ENCODE results near the gene OGDH.
"Not testable (repeated sequence)": the region's sequence is repeated elsewhere in the genome, so short reads cannot be mapped to it uniquely, and the experiment has no call there.

Gene OGDH

GRCh38 chr7:44673771-44674170 lies 67.3 kb downstream of the OGDH start:
- DNase-seq, result no peak

- no peak for DNase-seq
Observed at GRCh38 chr7:44674381-44674780, 68.0 kb downstream of the OGDH start.

GRCh38 chr7:44676776-44677175 lies 70.3 kb downstream of the OGDH start:
- no peak for DNase-seq

GRCh38 chr7:44678101-44678470 lies 71.7 kb downstream of the OGDH start:
- no peak for DNase-seq

GRCh38 chr7:44678471-44679179 lies 72.2 kb downstream of the OGDH start:
- no peak for DNase-seq

GRCh38 chr7:44681645-44682044 lies 75.2 kb downstream of the OGDH start:
- no peak for DNase-seq

- no peak for DNase-seq
Observed at GRCh38 chr7:44685723-44686122, 79.3 kb downstream of the OGDH start.

GRCh38 chr7:44689427-44689826 lies 83.0 kb downstream of the OGDH start:
- no peak for DNase-seq

GRCh38 chr7:44693641-44694313 lies 87.3 kb downstream of the OGDH start:
- DNase-seq, result no peak

GRCh38 chr7:44694326-44694725 lies 87.9 kb downstream of the OGDH start:
- no peak for DNase-seq

- no peak for DNase-seq
Observed at GRCh38 chr7:44694766-44695165, 88.3 kb downstream of the OGDH start.

GRCh38 chr7:44695756-44696155 lies 89.3 kb downstream of the OGDH start:
- DNase-seq, result no peak

- no peak for DNase-seq
Observed at GRCh38 chr7:44696728-44697127, 90.3 kb downstream of the OGDH start.

- no peak for DNase-seq
Observed at GRCh38 chr7:44697136-44698045, 91.0 kb downstream of the OGDH start.

GRCh38 chr7:44698046-44698580 lies 91.7 kb downstream of the OGDH start:
- DNase-seq, result no peak

- DNase-seq, result not testable (repeated sequence)
Observed at GRCh38 chr7:44699598-44699997, 93.2 kb downstream of the OGDH start.

- no peak for DNase-seq
Observed at GRCh38 chr7:44700322-44700721, 93.9 kb downstream of the OGDH start.

GRCh38 chr7:44703391-44703790 lies 97.0 kb downstream of the OGDH start:
- DNase-seq, result not testable (repeated sequence)

- no peak for DNase-seq
Observed at GRCh38 chr7:44703921-44704320, 97.5 kb downstream of the OGDH start.

GRCh38 chr7:44705434-44705833 lies 99.0 kb downstream of the OGDH start:
- DNase-seq, result no peak

- no peak for DNase-seq
Observed at GRCh38 chr7:44706788-44707557, 100.5 kb downstream of the OGDH start.

- no peak for DNase-seq
Observed at GRCh38 chr7:44707558-44708230, 101.3 kb downstream of the OGDH start.

All from CD4-positive, alpha-beta T cell treated with Interferon alpha-2 for 1 hour (primary cell).